ENCODE results near the gene WIPF3. TPM values are rescaled to one million over a fixed set of nuclear protein-coding genes. Genes with fewer than 3 reads are reported as not detected.

Gene WIPF3
- total RNA-seq, 1 donor, result under 0.01 TPM

GRCh38 chr7:29853072-29853471 is 46.8 kb downstream of the WIPF3 start:
- H3K4me3 ChIP-seq (ENCODE audit: low read depth, low read length), result no peak overlapping the region
- no peak for DNase-seq (ENCODE audit: low read depth)
- TF ChIP-seq, protein P1, sequence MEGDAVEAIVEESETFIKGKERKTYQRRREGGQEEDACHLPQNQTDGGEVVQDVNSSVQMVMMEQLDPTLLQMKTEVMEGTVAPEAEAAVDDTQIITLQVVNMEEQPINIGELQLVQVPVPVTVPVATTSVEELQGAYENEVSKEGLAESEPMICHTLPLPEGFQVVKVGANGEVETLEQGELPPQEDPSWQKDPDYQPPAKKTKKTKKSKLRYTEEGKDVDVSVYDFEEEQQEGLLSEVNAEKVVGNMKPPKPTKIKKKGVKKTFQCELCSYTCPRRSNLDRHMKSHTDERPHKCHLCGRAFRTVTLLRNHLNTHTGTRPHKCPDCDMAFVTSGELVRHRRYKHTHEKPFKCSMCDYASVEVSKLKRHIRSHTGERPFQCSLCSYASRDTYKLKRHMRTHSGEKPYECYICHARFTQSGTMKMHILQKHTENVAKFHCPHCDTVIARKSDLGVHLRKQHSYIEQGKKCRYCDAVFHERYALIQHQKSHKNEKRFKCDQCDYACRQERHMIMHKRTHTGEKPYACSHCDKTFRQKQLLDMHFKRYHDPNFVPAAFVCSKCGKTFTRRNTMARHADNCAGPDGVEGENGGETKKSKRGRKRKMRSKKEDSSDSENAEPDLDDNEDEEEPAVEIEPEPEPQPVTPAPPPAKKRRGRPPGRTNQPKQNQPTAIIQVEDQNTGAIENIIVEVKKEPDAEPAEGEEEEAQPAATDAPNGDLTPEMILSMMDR (IDR thresholded peaks at IDR 0.05; ENCODE audit: insufficient read depth, low read depth, low read length), result no peak

DNA sequence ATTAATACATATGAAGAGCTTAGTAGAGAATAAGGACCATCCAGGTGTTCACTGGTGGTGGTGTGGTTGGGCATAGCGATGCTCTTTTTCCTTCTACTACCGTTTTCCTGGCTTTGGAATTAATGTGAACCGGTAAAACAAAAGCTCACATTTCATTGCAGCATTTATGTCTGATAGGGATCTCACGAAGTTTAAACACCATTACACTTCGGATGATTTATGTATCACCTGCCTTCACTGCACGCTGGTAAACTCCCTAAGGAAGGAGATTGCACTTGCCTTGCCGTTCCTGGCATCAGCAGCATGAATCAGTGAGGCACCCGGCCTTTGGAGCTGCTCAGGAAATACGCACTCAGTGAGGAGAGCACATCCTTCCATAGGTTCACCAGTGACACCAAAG is 47.5 kb downstream of the WIPF3 start:
- no peak for DNase-seq (ENCODE audit: low read depth)
- H3K4me3 ChIP-seq (ENCODE audit: low read depth, low read length), result no peak overlapping the region
- TF ChIP-seq, protein P1 (IDR thresholded peaks at IDR 0.05; ENCODE audit: insufficient read depth, low read depth, low read length), result no peak

DNA sequence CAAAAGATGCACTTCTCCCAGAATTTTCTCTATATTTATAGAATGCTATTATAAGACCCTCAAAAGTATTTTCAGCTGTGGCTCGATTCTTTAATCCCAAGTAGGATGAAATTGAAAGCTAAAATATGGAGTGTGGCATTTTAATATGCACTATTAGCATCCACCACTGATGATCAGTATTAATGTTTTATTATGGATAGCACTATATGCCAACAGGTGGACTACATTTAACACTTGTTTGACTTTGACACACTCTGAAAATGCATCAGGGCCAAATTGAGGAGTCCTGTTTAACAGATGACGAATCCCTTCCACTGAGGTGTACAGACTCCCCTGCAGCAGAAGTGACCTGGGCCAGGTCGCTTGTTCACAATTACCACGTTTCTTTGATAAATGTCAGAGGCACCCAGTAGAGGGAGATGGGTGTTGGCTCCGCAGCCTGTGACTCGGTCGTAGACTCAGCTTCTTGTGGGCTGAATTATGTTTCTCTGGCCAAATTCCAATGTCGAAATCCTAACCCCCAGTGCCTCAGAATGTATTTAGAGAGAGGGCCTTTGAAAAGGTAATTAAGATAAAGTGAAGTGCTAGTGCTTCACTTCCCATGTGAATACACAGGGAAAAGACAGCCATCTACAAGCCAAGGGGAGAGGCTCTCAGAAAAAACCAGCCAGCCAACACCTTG is 48.1 kb downstream of the WIPF3 start:
- peak; percentile 37 for DNase-seq (ENCODE audit: low read depth)
- TF ChIP-seq, protein P1 (IDR thresholded peaks at IDR 0.05; ENCODE audit: insufficient read depth, low read depth, low read length), result no peak
- no peak overlapping the region for H3K4me3 ChIP-seq (ENCODE audit: low read depth, low read length)

DNA sequence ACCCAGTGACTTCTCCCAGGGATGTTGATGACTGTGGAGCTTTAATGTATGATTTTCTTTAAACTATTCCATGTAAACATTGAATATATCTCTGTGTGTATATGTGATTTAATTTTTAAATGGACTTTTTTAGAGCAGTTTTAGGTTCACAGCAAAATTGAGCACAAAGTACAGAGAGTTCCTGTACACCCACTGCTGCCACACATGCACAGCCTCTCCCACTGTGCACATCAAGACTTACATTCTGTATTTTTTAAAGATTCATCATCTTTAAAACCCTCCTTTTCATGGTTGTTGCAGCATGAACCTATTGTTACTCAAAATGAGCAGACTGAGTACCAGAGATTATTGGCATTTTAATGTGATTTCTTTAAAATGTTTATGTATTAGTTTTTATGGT is 51.3 kb downstream of the WIPF3 start:
- no peak overlapping the region for H3K4me3 ChIP-seq (ENCODE audit: low read depth, low read length)
- TF ChIP-seq, protein P1 (IDR thresholded peaks at IDR 0.05; ENCODE audit: insufficient read depth, low read depth, low read length), result no peak
- DNase-seq (ENCODE audit: low read depth), result no peak

DNA sequence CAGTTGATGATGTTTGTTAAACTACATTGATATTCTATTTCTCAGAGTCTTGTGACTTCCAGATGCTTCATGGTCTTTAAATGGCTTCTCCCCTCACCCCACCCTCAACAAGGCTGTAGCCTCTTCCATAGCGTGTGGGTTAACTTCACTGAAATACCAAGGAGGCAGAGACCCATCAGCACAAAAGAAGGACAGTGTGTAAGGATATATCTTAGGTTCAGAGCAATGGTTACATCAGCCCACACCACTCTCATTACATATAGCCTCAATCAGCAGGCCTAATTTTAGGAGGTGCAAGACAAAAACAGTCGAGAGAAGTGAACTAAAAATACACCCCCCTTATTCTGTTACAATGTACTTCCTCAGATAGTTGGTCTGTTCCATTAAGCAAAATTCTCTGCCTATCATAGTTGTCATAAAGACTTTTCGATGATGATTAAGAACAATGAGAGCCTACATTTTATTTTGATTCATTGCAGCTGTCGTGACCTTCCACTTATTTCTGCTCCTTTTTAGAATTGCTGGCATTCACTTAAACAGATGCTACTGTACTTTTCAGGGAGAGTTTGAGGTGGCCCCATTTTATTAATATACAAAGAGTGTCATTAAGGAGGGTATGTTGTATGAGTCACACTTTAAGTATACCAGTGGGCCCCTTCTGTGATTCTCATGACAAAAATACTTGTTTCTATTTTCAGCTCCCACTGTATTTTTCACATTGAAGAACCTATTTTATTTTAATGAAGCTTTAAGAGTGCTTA is 52.1 kb downstream of the WIPF3 start:
- DNase-seq (ENCODE audit: low read depth), result no peak
- TF ChIP-seq, protein P1 (IDR thresholded peaks at IDR 0.05; ENCODE audit: insufficient read depth, low read depth, low read length), result no peak
- no peak overlapping the region for H3K4me3 ChIP-seq (ENCODE audit: low read depth, low read length)

DNA sequence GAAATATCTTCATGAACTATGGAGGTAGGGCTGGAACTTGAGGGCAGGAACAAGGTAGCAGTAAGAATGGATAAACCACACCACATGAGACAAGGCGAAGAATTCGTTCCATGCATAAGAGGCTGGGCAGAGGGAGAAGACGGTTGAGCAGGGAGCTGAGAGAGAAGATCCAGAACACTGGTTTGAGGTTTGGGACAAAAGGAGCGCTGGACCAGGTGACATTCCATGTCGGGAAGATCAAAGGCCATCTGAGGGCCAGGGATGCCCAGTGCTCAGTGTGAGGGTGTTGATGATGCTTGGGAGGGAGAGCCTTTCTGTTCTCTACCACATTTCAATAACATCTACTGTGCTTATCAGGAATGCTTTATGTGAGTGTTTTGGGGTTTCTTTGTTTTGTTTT is 52.8 kb downstream of the WIPF3 start:
- no peak overlapping the region for H3K4me3 ChIP-seq (ENCODE audit: low read depth, low read length)
- TF ChIP-seq, protein P1 (IDR thresholded peaks at IDR 0.05; ENCODE audit: insufficient read depth, low read depth, low read length), result no peak
- no peak for DNase-seq (ENCODE audit: low read depth)
